HepG2 (cell line): ENCODE measurements around the gene GOLGA3. TPM values are rescaled to one million over a fixed set of nuclear protein-coding genes. Genes with fewer than 3 reads are reported as not detected.

ENCODE experiments used
- ATAC-seq: fragments of 200-7000 bp; cut with Tn5 transposase; 3 replicates; pipeline ENCODE4 v1.9.1; 2020; ENCODE audit warnings: mild to moderate bottlenecking, moderate library complexity
- BruUV-seq: library from RNA; stranded (reverse); fragments of 400-500 nt; replicated peaks from 2 replicates; lab custom pipeline; 2021; lab: Mats Ljungman, UMichigan
- CTCF ChIA-PET: fragments of 300-600 bp; formaldehyde crosslinking; extraction: SDS; loops from one replicate; lab custom pipeline; 2021; ENCODE audit warnings: low total read pairs, inconsistent platforms, low intra/inter-chr PET ratio; lab: Yijun Ruan, JAX
- POLR2A ChIA-PET: fragments of 350-600 bp; sonication (Branson Sonifier 250); formaldehyde crosslinking; loops from one replicate; lab custom pipeline; 2020; ENCODE audit warnings: antibody characterized with exemption, inconsistent platforms; lab: Yijun Ruan, JAX
- DNase-seq: peaks from one replicate; pipeline ENCODE4 v3.0.0-alpha.2; 2015; ENCODE audit warnings: low spot score
- FAIRE-seq: peaks from 3 replicates; lab custom pipeline; 2011; peaks lifted over from hg19 to GRCh38; lab: Jason Lieb, UNC
- H2AFZ ChIP-seq: one replicate; pipeline ENCODE4 v1.6.1; 2011; ENCODE audit warnings: low read length, inconsistent platforms
- H3K27ac ChIP-seq: fragments of 300-600 bp; 3 replicates; pipeline ENCODE4 v1.8.0; 2011; ENCODE audit warnings: mixed run types, mild to moderate bottlenecking, mixed read lengths, low read length, inconsistent platforms; ENCODE audit not compliant: insufficient read depth; ENCODE audit errors: extremely low read length
- H3K27me3 ChIP-seq, 2 experiments: fragments of 200-600 bp in 1 of 2; 2 replicates in 1 of 2; 3 replicates in 1 of 2; pipeline versions ENCODE4 v1.6.0 to v1.8.0; 2011; ENCODE audit warnings: low read length in 2 of 2, mild to moderate bottlenecking in 2 of 2, moderate library complexity in 2 of 2, inconsistent platforms in 1 of 2; ENCODE audit not compliant: insufficient read depth in 2 of 2, control insufficient read depth in 1 of 2
- H3K36me3 ChIP-seq, 2 experiments: fragments of 200-600 bp in 1 of 2; replicated peaks in 1 of 2; 2 replicates in 1 of 2; 3 replicates in 1 of 2; pipeline versions ENCODE4 v1.5.1 to v1.8.0; 2011; ENCODE audit warnings: low read length in 2 of 2, inconsistent platforms in 1 of 2; ENCODE audit not compliant: insufficient read depth in 2 of 2, control insufficient read depth in 1 of 2
- H3K4me1 ChIP-seq: 2 replicates; pipeline ENCODE4 v1.5.1; 2012; ENCODE audit warnings: low read length, inconsistent platforms; ENCODE audit not compliant: insufficient read depth
- H3K4me2 ChIP-seq: 2 replicates; pipeline ENCODE4 v1.6.0; 2011; ENCODE audit warnings: low read depth, low read length, inconsistent platforms
- H3K4me3 ChIP-seq, 3 experiments: fragments of 200-600 bp in 1 of 3; sonication (generic), shearing (Covaris generic) in 1 of 3; replicated peaks in 1 of 3; 2 replicates each; pipeline ENCODE4 v1.5.1; 2011 to 2016; ENCODE audit warnings: low read length in 3 of 3, inconsistent platforms in 2 of 3, low read depth in 2 of 3, mild to moderate bottlenecking in 2 of 3, control low read depth in 1 of 3, mixed read lengths in 1 of 3; ENCODE audit not compliant: insufficient read depth in 1 of 3
- H3K79me2 ChIP-seq: one replicate; pipeline ENCODE4 v1.6.1; 2011; ENCODE audit warnings: low read length, inconsistent platforms; ENCODE audit not compliant: insufficient read depth
- H3K9ac ChIP-seq: 2 replicates; pipeline ENCODE4 v1.6.0; 2011; ENCODE audit warnings: mild to moderate bottlenecking, low read depth, low read length, inconsistent platforms; ENCODE audit not compliant: insufficient read depth
- H3K9me3 ChIP-seq: 2 replicates; pipeline ENCODE4 v1.5.1; 2012; ENCODE audit warnings: mild to moderate bottlenecking, low read length
- H4K20me1 ChIP-seq: 2 replicates; pipeline ENCODE4 v1.6.0; 2011; ENCODE audit warnings: inconsistent platforms, mild to moderate bottlenecking, low read length, moderate library complexity; ENCODE audit not compliant: insufficient read depth
- ARNTL ChIP-seq: sonication (generic); formaldehyde crosslinking; IDR thresholded peaks from 2 replicates; pipeline ENCODE4 v1.4.0; 2020; ENCODE audit warnings: mild to moderate bottlenecking, missing genetic modification reagents
- JUNB ChIP-seq: sonication (generic); formaldehyde crosslinking; IDR thresholded peaks from 2 replicates; pipeline ENCODE4 v1.8.0; 2022; ENCODE audit warnings: missing genetic modification reagents, mild to moderate bottlenecking, borderline replicate concordance
- KAT7 ChIP-seq: IDR thresholded peaks from 2 replicates; pipeline ENCODE4 v1.6.1; 2018; ENCODE audit warnings: borderline replicate concordance, missing compliant biosample characterization
- ZBTB38 ChIP-seq: sonication (generic); formaldehyde crosslinking; IDR thresholded peaks from 2 replicates; pipeline ENCODE4 v1.5.1; 2020; ENCODE audit warnings: mild to moderate bottlenecking, missing genetic modification reagents
- ZNF180 ChIP-seq: sonication (generic); formaldehyde crosslinking; IDR thresholded peaks from 2 replicates; pipeline ENCODE4 v1.4.0; 2020; ENCODE audit warnings: low read depth, missing genetic modification reagents, borderline replicate concordance
- ZNF749 ChIP-seq: sonication (generic); formaldehyde crosslinking; IDR thresholded peaks from 2 replicates; pipeline ENCODE4 v1.8.0; 2022; ENCODE audit warnings: mild to moderate bottlenecking, missing genetic modification reagents, moderate library complexity, borderline replicate concordance
- WGBS: methylation state at CpG from one replicate; pipeline ENCODE4 v1.1.6; 2017; ENCODE audit warnings: low lambda C conversion rate; 5-methylcytosine and 5-hydroxymethylcytosine counted together
- in situ Hi-C: cut with HindIII; loops from 2 replicates; pipeline ENCODE4 v1.10.0; 2017; ENCODE audit warnings: low pct_unique_long_range_greater_than_20kb; ENCODE audit not compliant: extremely low pct_ligation_motif_present
- intact Hi-C: fragments of 100-400 bp; cut with micrococcal nuclease; formaldehyde crosslinking; loops from one replicate; pipeline ENCODE4 v1.10.0; 2022; ENCODE audit not compliant: unreplicated experiment
- polyA plus RNA-seq, 8 experiments: library from polyadenylated mRNA; depleted of rRNA in 3 of 8; stranded (reverse) in 7 of 8; unstranded in 1 of 8; fragments of >200 nt; fragmentation: Illumina TruSeq in 4 of 8; extraction: Trizol in 4 of 8; gene quantifications; 2 replicates each; pipeline versions ENCODE4 v1.2.1 to v1.2.3, GENCODE V29; 2011 to 2016; ENCODE audit warnings: low read depth in 4 of 8, missing spikeins in 1 of 8, mixed read lengths in 1 of 8; ENCODE audit not compliant: insufficient read depth in 1 of 8
- total RNA-seq, 5 experiments: library from RNA; depleted of rRNA; stranded (reverse); fragments of >200 nt; fragmentation: Illumina TruSeq; extraction: Trizol; gene quantifications; 2 replicates each; pipeline ENCODE4 v1.2.3, GENCODE V29; 2016; ENCODE audit warnings: low read depth in 1 of 5
- TF ChIP-seq, protein P1 (sequence below): sonication (generic); formaldehyde crosslinking; IDR thresholded peaks from 2 replicates; pipeline ENCODE4 v1.4.0; 2020; ENCODE audit warnings: low read depth, mild to moderate bottlenecking, missing genetic modification reagents
- TF ChIP-seq, protein P2 (sequence below): sonication (generic); formaldehyde crosslinking; IDR thresholded peaks from 2 replicates; pipeline ENCODE4 v1.4.0; 2020; ENCODE audit warnings: missing genetic modification reagents
- TF ChIP-seq, protein P3 (sequence below), 2 experiments: sonication (generic) in 1 of 2; formaldehyde crosslinking in 1 of 2; IDR thresholded peaks; 2 replicates each; pipeline versions ENCODE4 v1.6.1 to v1.9.0; 2014 to 2022; ENCODE audit warnings: antibody characterized with exemption in 1 of 2, borderline replicate concordance in 1 of 2, inconsistent platforms in 1 of 2, low read depth in 1 of 2, missing genetic modification reagents in 1 of 2
- TF ChIP-seq, protein P4 (sequence below): IDR thresholded peaks from 2 replicates; pipeline ENCODE4 v1.6.1; 2016; ENCODE audit warnings: mild to moderate bottlenecking, missing biosample characterization, missing genetic modification reagents
- TF ChIP-seq, protein P5 (sequence below): sonication (generic); formaldehyde crosslinking; IDR thresholded peaks from 2 replicates; pipeline ENCODE4 v1.4.0; 2020; ENCODE audit warnings: missing genetic modification reagents

Gene GOLGA3
- total and polyA plus RNA-seq, 2 of the 13 experiments (the other 11 are each of a cell fraction or from before 2014, with no cell fraction given), result 22.0 to 43.0 TPM

DNA sequence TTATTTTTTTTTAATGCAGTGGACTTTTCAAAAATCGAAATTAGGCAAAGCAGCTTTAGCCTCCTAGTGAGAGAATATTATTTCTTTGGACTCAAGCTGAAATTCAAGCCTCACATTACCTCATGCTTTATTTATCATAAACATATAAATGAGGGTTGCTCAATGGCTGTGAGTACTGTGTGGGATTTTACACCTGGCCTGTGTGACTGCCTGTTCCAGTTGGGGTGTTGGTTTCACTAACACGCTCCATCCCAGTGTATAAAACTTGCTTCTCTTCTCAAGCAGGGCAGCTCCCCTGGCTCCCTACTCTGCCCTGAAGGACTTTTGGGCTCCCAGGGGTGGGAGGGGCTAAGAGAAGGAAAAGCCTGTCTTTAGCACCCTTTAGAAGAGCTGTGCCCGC is 82.1 kb downstream of the GOLGA3 start:
- H3K27me3 ChIP-seq, result no peaks in the 10 kb centered on the region
- peaks cover 52 to 75% of the 10 kb centered on the region in 2 experiments for H3K36me3 ChIP-seq
- ChIA-PET POLR2A (no interaction called here), CTCF (no interaction called here)
- H3K79me2 ChIP-seq, result peaks cover 13% of the 10 kb centered on the region
- FAIRE-seq (no peak), ATAC-seq (no peak), DNase-seq (no peak)
- intact Hi-C loops (no loop called here), in situ Hi-C loops (no loop called here)
- no peaks in the 10 kb centered on the region for H3K9me3 ChIP-seq
- H3K4me2 ChIP-seq, result no peak overlapping the region
- BruUV-seq, result no TSS peak
- no peak overlapping the region for H3K9ac ChIP-seq
- H2AFZ ChIP-seq, result no peak overlapping the region
- no peaks in the 10 kb centered on the region for H4K20me1 ChIP-seq
- no peak overlapping the region for H3K27ac ChIP-seq
- WGBS, result 87% methylated on average over 3 of the region's 3 CpGs
- no peaks in the 10 kb centered on the region for H3K4me1 ChIP-seq
- no peak overlapping the region for H3K4me3 ChIP-seq
- TF ChIP-seq, protein P1, sequence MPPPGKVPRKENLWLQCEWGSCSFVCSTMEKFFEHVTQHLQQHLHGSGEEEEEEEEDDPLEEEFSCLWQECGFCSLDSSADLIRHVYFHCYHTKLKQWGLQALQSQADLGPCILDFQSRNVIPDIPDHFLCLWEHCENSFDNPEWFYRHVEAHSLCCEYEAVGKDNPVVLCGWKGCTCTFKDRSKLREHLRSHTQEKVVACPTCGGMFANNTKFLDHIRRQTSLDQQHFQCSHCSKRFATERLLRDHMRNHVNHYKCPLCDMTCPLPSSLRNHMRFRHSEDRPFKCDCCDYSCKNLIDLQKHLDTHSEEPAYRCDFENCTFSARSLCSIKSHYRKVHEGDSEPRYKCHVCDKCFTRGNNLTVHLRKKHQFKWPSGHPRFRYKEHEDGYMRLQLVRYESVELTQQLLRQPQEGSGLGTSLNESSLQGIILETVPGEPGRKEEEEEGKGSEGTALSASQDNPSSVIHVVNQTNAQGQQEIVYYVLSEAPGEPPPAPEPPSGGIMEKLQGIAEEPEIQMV, result no peak
- no peak for TF ChIP-seq ARNTL (CRISPR knock-in tag)
- TF ChIP-seq ZNF749 (CRISPR knock-in tag), result no peak
- TF ChIP-seq, protein P2, sequence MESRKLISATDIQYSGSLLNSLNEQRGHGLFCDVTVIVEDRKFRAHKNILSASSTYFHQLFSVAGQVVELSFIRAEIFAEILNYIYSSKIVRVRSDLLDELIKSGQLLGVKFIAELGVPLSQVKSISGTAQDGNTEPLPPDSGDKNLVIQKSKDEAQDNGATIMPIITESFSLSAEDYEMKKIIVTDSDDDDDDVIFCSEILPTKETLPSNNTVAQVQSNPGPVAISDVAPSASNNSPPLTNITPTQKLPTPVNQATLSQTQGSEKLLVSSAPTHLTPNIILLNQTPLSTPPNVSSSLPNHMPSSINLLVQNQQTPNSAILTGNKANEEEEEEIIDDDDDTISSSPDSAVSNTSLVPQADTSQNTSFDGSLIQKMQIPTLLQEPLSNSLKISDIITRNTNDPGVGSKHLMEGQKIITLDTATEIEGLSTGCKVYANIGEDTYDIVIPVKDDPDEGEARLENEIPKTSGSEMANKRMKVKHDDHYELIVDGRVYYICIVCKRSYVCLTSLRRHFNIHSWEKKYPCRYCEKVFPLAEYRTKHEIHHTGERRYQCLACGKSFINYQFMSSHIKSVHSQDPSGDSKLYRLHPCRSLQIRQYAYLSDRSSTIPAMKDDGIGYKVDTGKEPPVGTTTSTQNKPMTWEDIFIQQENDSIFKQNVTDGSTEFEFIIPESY (CRISPR knock-in tag), result no peak
- no peak for TF ChIP-seq ZBTB38 (CRISPR knock-in tag)
- TF ChIP-seq, protein P3, sequence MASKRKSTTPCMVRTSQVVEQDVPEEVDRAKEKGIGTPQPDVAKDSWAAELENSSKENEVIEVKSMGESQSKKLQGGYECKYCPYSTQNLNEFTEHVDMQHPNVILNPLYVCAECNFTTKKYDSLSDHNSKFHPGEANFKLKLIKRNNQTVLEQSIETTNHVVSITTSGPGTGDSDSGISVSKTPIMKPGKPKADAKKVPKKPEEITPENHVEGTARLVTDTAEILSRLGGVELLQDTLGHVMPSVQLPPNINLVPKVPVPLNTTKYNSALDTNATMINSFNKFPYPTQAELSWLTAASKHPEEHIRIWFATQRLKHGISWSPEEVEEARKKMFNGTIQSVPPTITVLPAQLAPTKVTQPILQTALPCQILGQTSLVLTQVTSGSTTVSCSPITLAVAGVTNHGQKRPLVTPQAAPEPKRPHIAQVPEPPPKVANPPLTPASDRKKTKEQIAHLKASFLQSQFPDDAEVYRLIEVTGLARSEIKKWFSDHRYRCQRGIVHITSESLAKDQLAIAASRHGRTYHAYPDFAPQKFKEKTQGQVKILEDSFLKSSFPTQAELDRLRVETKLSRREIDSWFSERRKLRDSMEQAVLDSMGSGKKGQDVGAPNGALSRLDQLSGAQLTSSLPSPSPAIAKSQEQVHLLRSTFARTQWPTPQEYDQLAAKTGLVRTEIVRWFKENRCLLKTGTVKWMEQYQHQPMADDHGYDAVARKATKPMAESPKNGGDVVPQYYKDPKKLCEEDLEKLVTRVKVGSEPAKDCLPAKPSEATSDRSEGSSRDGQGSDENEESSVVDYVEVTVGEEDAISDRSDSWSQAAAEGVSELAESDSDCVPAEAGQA (IDR thresholded peaks at IDR 0.05; ENCODE audit: low read depth), result no peak
- TF ChIP-seq, protein P3 (CRISPR knock-in tag; IDR thresholded peaks at IDR 0.05; ENCODE audit: borderline replicate concordance), result no peak
- TF ChIP-seq JUNB (CRISPR knock-in tag), result no peak
- no peak for TF ChIP-seq ZNF180 (CRISPR knock-in tag)
- TF ChIP-seq, protein P4, sequence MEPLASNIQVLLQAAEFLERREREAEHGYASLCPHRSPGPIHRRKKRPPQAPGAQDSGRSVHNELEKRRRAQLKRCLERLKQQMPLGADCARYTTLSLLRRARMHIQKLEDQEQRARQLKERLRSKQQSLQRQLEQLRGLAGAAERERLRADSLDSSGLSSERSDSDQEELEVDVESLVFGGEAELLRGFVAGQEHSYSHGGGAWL (CRISPR knock-in tag), result no peak
- TF ChIP-seq KAT7 (CRISPR knock-in tag), result no peak
- TF ChIP-seq, protein P5, sequence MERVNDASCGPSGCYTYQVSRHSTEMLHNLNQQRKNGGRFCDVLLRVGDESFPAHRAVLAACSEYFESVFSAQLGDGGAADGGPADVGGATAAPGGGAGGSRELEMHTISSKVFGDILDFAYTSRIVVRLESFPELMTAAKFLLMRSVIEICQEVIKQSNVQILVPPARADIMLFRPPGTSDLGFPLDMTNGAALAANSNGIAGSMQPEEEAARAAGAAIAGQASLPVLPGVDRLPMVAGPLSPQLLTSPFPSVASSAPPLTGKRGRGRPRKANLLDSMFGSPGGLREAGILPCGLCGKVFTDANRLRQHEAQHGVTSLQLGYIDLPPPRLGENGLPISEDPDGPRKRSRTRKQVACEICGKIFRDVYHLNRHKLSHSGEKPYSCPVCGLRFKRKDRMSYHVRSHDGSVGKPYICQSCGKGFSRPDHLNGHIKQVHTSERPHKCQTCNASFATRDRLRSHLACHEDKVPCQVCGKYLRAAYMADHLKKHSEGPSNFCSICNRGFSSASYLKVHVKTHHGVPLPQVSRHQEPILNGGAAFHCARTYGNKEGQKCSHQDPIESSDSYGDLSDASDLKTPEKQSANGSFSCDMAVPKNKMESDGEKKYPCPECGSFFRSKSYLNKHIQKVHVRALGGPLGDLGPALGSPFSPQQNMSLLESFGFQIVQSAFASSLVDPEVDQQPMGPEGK (CRISPR knock-in tag), result no peak
